Posterior cingulate gyrus (tissue), 11 donors: ENCODE measurements around the gene PNPLA5.

Experiments used
- DNase-seq, 10 donors: peaks; one replicate each; pipeline versions ENCODE4 v3.0.0 to v3.0.0-alpha.2; 2020 to 2021; ENCODE audit warnings: mixed read lengths in 3 of 10
- intact Hi-C: fragments of 100-400 bp; cut with DNase I; formaldehyde crosslinking; loops from one replicate; pipeline ENCODE4 v1.15.1; 2023

PNPLA5 gene

GRCh38 chr22:43843783-43844530, 47.9 kb downstream of the PNPLA5 start:
- DNase-seq: peak in 3 of 10 donors; percentile 52 to 75 (median 65)
- intact Hi-C loops: no loop called here

GRCh38 chr22:43841742-43842141, 50.1 kb downstream of the PNPLA5 start:
- DNase-seq: peak in 4 of 10 donors; percentile 2 to 74 (median 41)
- intact Hi-C loops: no loop called here

GRCh38 chr22:43840851-43841250, 51.0 kb downstream of the PNPLA5 start:
- intact Hi-C loops: no loop called here
- peak in 3 of 10 donors; percentile 52 to 75 (median 66) for DNase-seq

GRCh38 chr22:43840431-43840830, 51.4 kb downstream of the PNPLA5 start:
- DNase-seq: peak in 3 of 10 donors; percentile 48 to 59 (median 48)
- intact Hi-C loops: no loop called here

GRCh38 chr22:43839781-43840180, 52.0 kb downstream of the PNPLA5 start:
- DNase-seq: peak in 3 of 10 donors; percentile 9 to 61 (median 27)
- intact Hi-C loops: no loop called here

GRCh38 chr22:43838571-43839307, 53.1 kb downstream of the PNPLA5 start:
- intact Hi-C loops: no loop called here
- DNase-seq: peak in 2 of 10 donors; percentile 57 to 67

GRCh38 chr22:43838161-43838560, 53.7 kb downstream of the PNPLA5 start:
- intact Hi-C loops: no loop called here
- DNase-seq: peak in 3 of 10 donors; percentile 41 to 52 (median 49)

- peak in 2 of 10 donors; percentile 20 to 43 for DNase-seq
- intact Hi-C loops: no loop called here
Measured at GRCh38 chr22:43837666-43838065, 54.1 kb downstream of the PNPLA5 start.

- intact Hi-C loops: no loop called here
- peak in 3 of 10 donors; percentile 52 to 67 (median 59) for DNase-seq
Measured at GRCh38 chr22:43835736-43836135, 56.1 kb downstream of the PNPLA5 start.

- DNase-seq: peak in 3 of 10 donors; percentile 60 to 67 (median 67)
- intact Hi-C loops: no loop called here
Measured at GRCh38 chr22:43835166-43835565, 56.6 kb downstream of the PNPLA5 start.

- intact Hi-C loops: no loop called here
- DNase-seq: peak in 3 of 10 donors; percentile 62 to 87 (median 70)
Measured at GRCh38 chr22:43833286-43834240, 58.2 kb downstream of the PNPLA5 start.

- peak in 3 of 10 donors; percentile 59 to 77 (median 71) for DNase-seq
- intact Hi-C loops: no loop called here
Measured at GRCh38 chr22:43832393-43833265, 59.2 kb downstream of the PNPLA5 start.

- intact Hi-C loops: no loop called here
- DNase-seq: peak in 3 of 10 donors; percentile 67 to 75 (median 71)
Measured at GRCh38 chr22:43831561-43832392, 60.0 kb downstream of the PNPLA5 start.

- intact Hi-C loops: no loop called here
- DNase-seq: peak in 2 of 10 donors; percentile 44 to 69
Measured at GRCh38 chr22:43830931-43831560, 60.8 kb downstream of the PNPLA5 start.

- DNase-seq: peak in 4 of 10 donors; percentile 8 to 85 (median 82)
- intact Hi-C loops: loop anchor here (10.0 kb wide), 1 partner anchor 415 kb away; the partner anchor contains the start of gene MPPED1
Measured at GRCh38 chr22:43829904-43830851, 61.6 kb downstream of the PNPLA5 start.
